ENCODE data around the gene LRRC27. TPM values are rescaled to one million over a fixed set of nuclear protein-coding genes. Genes with fewer than 3 reads are reported as not detected.

The LRRC27 gene
- total RNA-seq, 4 donors from 2014 or later = 5.9 to 69.5 (median 8.3) TPM; not detected in 1

GRCh38 chr10:132369636-132370185 lies 37.7 kb downstream of the LRRC27 start:
- no peak for TF ChIP-seq POLR2A (IDR thresholded peaks at IDR 0.05)
- no peak for TF ChIP-seq POLR2AphosphoS5 (IDR thresholded peaks at IDR 0.05)
- TF ChIP-seq EP300 (IDR thresholded peaks at IDR 0.05; ENCODE audit: low read depth) = no peak
- Histone ChIP-seq H3K4me3 (no peak overlapping the region), H3K27ac (no peak overlapping the region), H3K4me1 (no peaks in the 10 kb centered on the region), H3K9me3 (no peaks in the 10 kb centered on the region), H3K36me3 (peaks cover 0 to 11% (median 3%) of the 10 kb centered on the region in 4 donors), H3K27me3 (no peaks in the 10 kb centered on the region)
- intact Hi-C loops (cut with DNase I; ENCODE audit: low total_unique reads) (no loop called here), in situ Hi-C loops (cut with MboI; ENCODE audit: low pct_ligation_motif_present in 1 of 4, low pct_unique_long_range_greater_than_20kb in 1 of 4, low sequenced_read_pairs in 3 of 4) (loop anchor here in 1 of 4 donors (10.0 kb wide), 1 partner anchor 155 kb away; no protein-coding TSS in a partner anchor)
- 87% methylated on average over 13 of the region's 13 CpGs; no CpG with 5 or more reads in 1 of the 2 donors for WGBS, 2 donors (ENCODE audit: low coverage in 1 of 2)
- no peak for DNase-seq

- Histone ChIP-seq H3K9me3 (no peaks in the 10 kb centered on the region), H3K4me3 (no peak overlapping the region), H3K27ac (no peak overlapping the region), H3K4me1 (no peaks in the 10 kb centered on the region), H3K36me3 (peaks cover 0 to 8% (median 3%) of the 10 kb centered on the region in 4 donors), H3K27me3 (no peaks in the 10 kb centered on the region)
- in situ Hi-C loops (cut with MboI; ENCODE audit: low pct_ligation_motif_present in 1 of 4, low pct_unique_long_range_greater_than_20kb in 1 of 4, low sequenced_read_pairs in 3 of 4) (no loop called here), intact Hi-C loops (cut with DNase I; ENCODE audit: low total_unique reads) (no loop called here)
- WGBS, 2 donors (ENCODE audit: low coverage in 1 of 2) = 96% methylated on average over 31 of the region's 31 CpGs; no CpG with 5 or more reads in 1 of the 2 donors
- no peak for DNase-seq
- no peak for TF ChIP-seq POLR2A (IDR thresholded peaks at IDR 0.05)
- TF ChIP-seq EP300 (IDR thresholded peaks at IDR 0.05; ENCODE audit: low read depth) = no peak
- TF ChIP-seq POLR2AphosphoS5 (IDR thresholded peaks at IDR 0.05) = no peak
- no peak for TF ChIP-seq CTCF (IDR thresholded peaks at IDR 0.05)
Measured at GRCh38 chr10:132370426-132371340, 38.7 kb downstream of the LRRC27 start.

- DNase-seq = no peak
- TF ChIP-seq POLR2AphosphoS5 (IDR thresholded peaks at IDR 0.05) (no peak), CTCF (IDR thresholded peaks at IDR 0.05) (no peak), POLR2A (IDR thresholded peaks at IDR 0.05) (no peak), EP300 (IDR thresholded peaks at IDR 0.05; ENCODE audit: low read depth) (no peak)
- H3K27ac ChIP-seq = no peak overlapping the region
- no peak overlapping the region for H3K4me3 ChIP-seq
- no peaks in the 10 kb centered on the region for H3K4me1 ChIP-seq
- peaks cover 0 to 5% (median 2%) of the 10 kb centered on the region in 4 donors for H3K36me3 ChIP-seq
- intact Hi-C loops (cut with DNase I; ENCODE audit: low total_unique reads) (no loop called here), in situ Hi-C loops (cut with MboI; ENCODE audit: low pct_ligation_motif_present in 1 of 4, low pct_unique_long_range_greater_than_20kb in 1 of 4, low sequenced_read_pairs in 3 of 4) (no loop called here)
- 79% methylated on average over 8 of the region's 9 CpGs; no CpG with 5 or more reads in 1 of the 2 donors for WGBS, 2 donors (ENCODE audit: low coverage in 1 of 2)
- no peaks in the 10 kb centered on the region for H3K9me3 ChIP-seq
- no peaks in the 10 kb centered on the region for H3K27me3 ChIP-seq
Measured at GRCh38 chr10:132371641-132372081, 39.7 kb downstream of the LRRC27 start.

DNA sequence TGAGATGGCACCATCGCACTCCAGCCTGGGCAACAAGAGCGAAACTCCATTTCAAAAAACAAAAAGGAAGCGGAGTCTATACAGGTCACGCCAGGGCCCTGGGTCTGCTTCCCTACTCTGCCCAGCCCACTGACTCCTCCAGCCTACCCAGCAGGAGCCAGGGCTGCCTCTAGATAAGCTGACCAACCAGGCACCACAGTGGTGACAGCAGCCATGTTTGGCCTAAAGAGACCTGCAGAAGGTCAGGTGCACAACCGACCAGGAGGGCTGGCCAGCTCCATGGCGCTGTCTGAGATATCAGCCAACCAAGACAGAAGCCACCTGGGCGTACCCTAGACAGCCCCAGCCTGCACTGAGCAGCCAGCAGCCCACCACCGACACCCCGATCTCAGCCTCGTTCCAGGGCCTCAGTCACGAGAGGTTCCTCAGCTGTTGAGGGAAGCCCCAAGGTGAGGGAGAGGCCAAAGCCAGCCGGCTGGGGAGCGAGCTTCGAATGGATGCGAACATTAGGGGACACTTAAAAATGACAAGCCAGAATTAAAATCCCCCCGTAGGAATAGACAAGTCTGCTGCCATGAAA lies 40.6 kb downstream of the LRRC27 start:
- Histone ChIP-seq H3K9me3 (no peaks in the 10 kb centered on the region), H3K4me1 (no peaks in the 10 kb centered on the region), H3K4me3 (no peak overlapping the region), H3K27ac (no peak overlapping the region), H3K27me3 (no peaks in the 10 kb centered on the region), H3K36me3 (peaks cover 0 to 2% (median under 1%) of the 10 kb centered on the region in 4 donors)
- intact Hi-C loops (cut with DNase I; ENCODE audit: low total_unique reads) (no loop called here), in situ Hi-C loops (cut with MboI; ENCODE audit: low pct_ligation_motif_present in 1 of 4, low pct_unique_long_range_greater_than_20kb in 1 of 4, low sequenced_read_pairs in 3 of 4) (no loop called here)
- WGBS, 2 donors (ENCODE audit: low coverage in 1 of 2) = 88 to 92% methylated on average over 2 to 16 of the region's 16 CpGs
- DNase-seq = no peak
- no peak for TF ChIP-seq POLR2AphosphoS5 (IDR thresholded peaks at IDR 0.05)
- no peak for TF ChIP-seq POLR2A (IDR thresholded peaks at IDR 0.05)
- no peak for TF ChIP-seq CTCF (IDR thresholded peaks at IDR 0.05)
- no peak for TF ChIP-seq EP300 (IDR thresholded peaks at IDR 0.05; ENCODE audit: low read depth)

Measured in transverse colon (tissue), 4 donors.